Testis (tissue), 3 donors: ENCODE measurements around the gene CFC1. TPM values are rescaled to one million over a fixed set of nuclear protein-coding genes. Genes with fewer than 3 reads are reported as not detected.

ENCODE experiments used
- polyA plus RNA-seq: library from polyadenylated mRNA; stranded (reverse); fragments of 350-450 nt; fragmentation: Illumina TruSeq; extraction: RNeasy Lipid Tissue Mini Kit (QIAGEN cat#74804); gene quantifications from one replicate; pipeline ENCODE4 v1.2.3, GENCODE V29; 2014; ENCODE audit warnings: low read depth, low replicate concordance; ENCODE audit not compliant: insufficient read depth
- small RNA-seq, 2 donors: library from RNA; depleted of rRNA; stranded (forward); fragments of <200 nt; gene quantifications; one replicate each; pipeline ENCODE3, GENCODE V24; 2016
- total RNA-seq, 2 donors: library from RNA; depleted of rRNA; stranded (reverse); fragments of >200 nt; gene quantifications; one replicate each; pipeline ENCODE4 v1.2.3, GENCODE V29; 2016

The CFC1 gene
- total and polyA plus RNA-seq, 3 donors from 2014 or later: 2.0 to 2.3 TPM; not detected in 1

Small RNA genes within 50 kb of the gene (small RNA-seq; reads per million reads assigned to genes)
- 0 reads per million in 2 donors for gene RF00017
- gene RNU6-848P: 0 reads per million in 2 donors

Other genes starting within 250 kb of the CFC1 start
- gene PTPN18, start 243.5 kb downstream of the CFC1 start, total RNA-seq: 10 to 100 TPM; 23.4 to 33.0 TPM
- gene PTPN18, start 243.5 kb downstream of the CFC1 start, polyA plus RNA-seq: 23.3 TPM
- gene POTEI, start 90.2 kb downstream of the CFC1 start, total RNA-seq: 10 to 100 TPM; 38.7 to 76.1 TPM
- 11.3 TPM for gene POTEI, start 90.2 kb downstream of the CFC1 start, polyA plus RNA-seq
- gene CFC1B, start 78.4 kb downstream of the CFC1 start, total RNA-seq: not detected
- not detected for gene CFC1B, start 78.4 kb downstream of the CFC1 start, polyA plus RNA-seq
- gene POTEJ, start 11.9 kb upstream of the CFC1 start, total RNA-seq: 10 to 100 TPM; 17.2 to 76.1 TPM
- gene POTEJ, start 11.9 kb upstream of the CFC1 start, polyA plus RNA-seq: 6.0 TPM
- under 1 TPM; 0.68 to 0.79 TPM for gene GPR148, start 129.5 kb upstream of the CFC1 start, total RNA-seq
- gene GPR148, start 129.5 kb upstream of the CFC1 start, polyA plus RNA-seq: not detected
- 1 to 10 TPM; 3.0 to 3.5 TPM for gene AMER3, start 156.0 kb upstream of the CFC1 start, total RNA-seq
- gene AMER3, start 156.0 kb upstream of the CFC1 start, polyA plus RNA-seq: 0.99 TPM
- 10 to 100 TPM; 36.3 to 37.4 TPM for gene ARHGEF4, start 237.3 kb upstream of the CFC1 start, total RNA-seq
- 18.0 TPM for gene ARHGEF4, start 237.3 kb upstream of the CFC1 start, polyA plus RNA-seq